Measurements from ENCODE around the gene SHH.

SHH gene

GRCh38 chr7:155792315-155792960 lies 19.8 kb downstream of the SHH start:
- no peak for DNase-seq (ENCODE audit: low spot score)

GRCh38 chr7:155791836-155792235 lies 20.4 kb downstream of the SHH start:
- DNase-seq (ENCODE audit: low spot score): no peak

- DNase-seq (ENCODE audit: low spot score): no peak
These were observed 21.0 kb downstream of the SHH start for GRCh38 chr7:155791214-155791737.

GRCh38 chr7:155790666-155791065 lies 21.6 kb downstream of the SHH start:
- no peak for DNase-seq (ENCODE audit: low spot score)

- peak; percentile 21 for DNase-seq (ENCODE audit: low spot score)
These were observed 23.1 kb downstream of the SHH start for GRCh38 chr7:155789001-155789725.

- DNase-seq (ENCODE audit: low spot score): no peak
These were observed 23.7 kb downstream of the SHH start for GRCh38 chr7:155788616-155789000.

GRCh38 chr7:155787171-155787851 lies 25.0 kb downstream of the SHH start:
- DNase-seq (ENCODE audit: low spot score): no peak

GRCh38 chr7:155786491-155786890 lies 25.8 kb downstream of the SHH start:
- no peak for DNase-seq (ENCODE audit: low spot score)

GRCh38 chr7:155785536-155785935 lies 26.7 kb downstream of the SHH start:
- no peak for DNase-seq (ENCODE audit: low spot score)

- DNase-seq (ENCODE audit: low spot score): no peak
These were observed 29.8 kb downstream of the SHH start for GRCh38 chr7:155782466-155782865.

- DNase-seq (ENCODE audit: low spot score): no peak
These were observed 30.8 kb downstream of the SHH start for GRCh38 chr7:155781433-155781832.

- DNase-seq (ENCODE audit: low spot score): no peak
These were observed 31.4 kb downstream of the SHH start for GRCh38 chr7:155780884-155781283.

- DNase-seq (ENCODE audit: low spot score): no peak
These were observed 33.9 kb downstream of the SHH start for GRCh38 chr7:155778349-155778748.

GRCh38 chr7:155776606-155777005 lies 35.7 kb downstream of the SHH start:
- DNase-seq (ENCODE audit: low spot score): no peak

GRCh38 chr7:155775691-155776090 lies 36.6 kb downstream of the SHH start:
- DNase-seq (ENCODE audit: low spot score): no peak

GRCh38 chr7:155774947-155775346 lies 37.3 kb downstream of the SHH start:
- no peak for DNase-seq (ENCODE audit: low spot score)

GRCh38 chr7:155773531-155773930 lies 38.7 kb downstream of the SHH start:
- DNase-seq (ENCODE audit: low spot score): no peak

GRCh38 chr7:155770241-155770640 lies 42.0 kb downstream of the SHH start:
- DNase-seq (ENCODE audit: low spot score): no peak

- peak; percentile 64 for DNase-seq (ENCODE audit: low spot score)
These were observed 42.6 kb downstream of the SHH start for GRCh38 chr7:155769701-155770100.

- DNase-seq (ENCODE audit: low spot score): no peak
These were observed 45.0 kb downstream of the SHH start for GRCh38 chr7:155766966-155767916.

GRCh38 chr7:155766386-155766785 lies 45.9 kb downstream of the SHH start:
- DNase-seq (ENCODE audit: low spot score): no peak

- DNase-seq (ENCODE audit: low spot score): no peak
These were observed 46.8 kb downstream of the SHH start for GRCh38 chr7:155765458-155765857.
